ENCODE data around the gene GABRR1.

The GABRR1 gene

GRCh38 chr6:89180971-89181370, 36.2 kb downstream of the GABRR1 start:
- H3K9me3 ChIP-seq (ENCODE audit: control insufficient read depth, low read length), result no peaks in the 10 kb centered on the region
- no peak for TF ChIP-seq CTCF (IDR thresholded peaks at IDR 0.05)

DNA sequence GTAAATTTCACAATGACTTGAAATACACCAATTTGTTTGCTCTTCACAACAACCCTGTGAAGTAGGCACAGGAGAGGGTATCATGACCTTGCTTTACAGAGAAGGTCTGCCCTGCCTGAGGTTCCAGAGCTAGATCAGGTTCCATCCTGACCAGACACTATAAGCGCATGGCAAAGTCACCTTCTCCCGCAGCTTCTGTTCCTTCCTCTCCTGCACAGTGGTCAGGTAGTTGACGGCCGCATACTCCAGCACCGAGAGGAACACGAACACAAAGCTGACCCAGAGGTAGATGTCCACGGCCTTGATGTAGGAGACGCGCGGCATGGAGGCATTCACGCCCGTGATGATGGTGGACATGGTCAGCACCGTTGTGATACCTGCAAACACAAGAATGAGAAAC, 37.0 kb downstream of the GABRR1 start:
- Histone ChIP-seq H2AFZ (no peak overlapping the region), H3K27me3 (ENCODE audit: control insufficient read depth, insufficient read depth, low read length) (no peaks in the 10 kb centered on the region), H3K9me3 (ENCODE audit: control insufficient read depth, low read length) (no peaks in the 10 kb centered on the region), H3K79me2 (no peaks in the 10 kb centered on the region), H3K4me1 (no peaks in the 10 kb centered on the region), H3K4me2 (ENCODE audit: low read length) (no peak overlapping the region), H3K9ac (no peak overlapping the region), H3K4me3 (ENCODE audit: low read depth, low read length) (no peak overlapping the region), H3K36me3 (ENCODE audit: control insufficient read depth, insufficient read depth, low read length) (no peaks in the 10 kb centered on the region), H3K27ac (no peak overlapping the region)
- TF ChIP-seq CTCF (IDR thresholded peaks at IDR 0.05), result no peak

More at GRCh38 chr6:89180971-89181370, 36.2 kb downstream of the GABRR1 start:
- Histone ChIP-seq H3K36me3 (ENCODE audit: control insufficient read depth, insufficient read depth, low read length) (no peaks in the 10 kb centered on the region), H3K4me1 (no peaks in the 10 kb centered on the region), H3K27me3 (ENCODE audit: control insufficient read depth, insufficient read depth, low read length) (no peaks in the 10 kb centered on the region), H3K9ac (no peak overlapping the region), H3K79me2 (no peaks in the 10 kb centered on the region), H2AFZ (no peak overlapping the region), H3K4me2 (ENCODE audit: low read length) (no peak overlapping the region), H3K27ac (no peak overlapping the region), H3K4me3 (ENCODE audit: low read depth, low read length) (no peak overlapping the region)

- Histone ChIP-seq H2AFZ (no peak overlapping the region), H3K4me3 (ENCODE audit: low read depth, low read length) (no peak overlapping the region), H3K4me1 (no peaks in the 10 kb centered on the region), H3K27ac (no peak overlapping the region), H3K4me2 (ENCODE audit: low read length) (no peak overlapping the region), H3K9ac (no peak overlapping the region), H3K27me3 (ENCODE audit: control insufficient read depth, insufficient read depth, low read length) (no peaks in the 10 kb centered on the region), H3K79me2 (no peaks in the 10 kb centered on the region), H3K9me3 (ENCODE audit: control insufficient read depth, low read length) (no peaks in the 10 kb centered on the region), H3K36me3 (ENCODE audit: control insufficient read depth, insufficient read depth, low read length) (no peaks in the 10 kb centered on the region)
- TF ChIP-seq CTCF (IDR thresholded peaks at IDR 0.05), result no peak
Observed at GRCh38 chr6:89173634-89174033, 43.5 kb downstream of the GABRR1 start.

DNA sequence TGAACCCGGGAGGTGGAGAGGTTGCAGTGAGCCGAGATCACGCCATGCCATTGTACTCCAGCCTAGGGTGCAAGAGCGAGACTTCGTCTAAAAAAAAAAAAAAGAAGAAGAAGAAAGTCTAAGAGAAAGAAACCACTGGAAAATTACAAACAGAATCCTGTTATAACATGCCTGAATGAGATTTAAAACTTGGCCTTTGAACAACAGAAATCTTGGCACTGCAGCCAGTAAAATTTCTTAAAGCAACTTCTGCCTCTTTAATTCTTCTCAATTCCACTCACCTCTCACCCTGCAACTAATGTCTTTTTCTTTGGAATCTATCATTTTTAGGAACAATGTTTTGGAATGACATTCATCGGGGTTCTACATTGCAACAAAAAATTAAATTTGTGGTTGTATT, 45.0 kb downstream of the GABRR1 start:
- H3K9ac ChIP-seq, result no peak overlapping the region
- no peak for TF ChIP-seq CTCF (IDR thresholded peaks at IDR 0.05)
- no peak overlapping the region for H2AFZ ChIP-seq
- no peaks in the 10 kb centered on the region for H3K79me2 ChIP-seq
- H3K9me3 ChIP-seq (ENCODE audit: control insufficient read depth, low read length), result no peaks in the 10 kb centered on the region
- H3K36me3 ChIP-seq (ENCODE audit: control insufficient read depth, insufficient read depth, low read length), result no peaks in the 10 kb centered on the region
- no peak overlapping the region for H3K4me2 ChIP-seq (ENCODE audit: low read length)
- no peak overlapping the region for H3K4me3 ChIP-seq (ENCODE audit: low read depth, low read length)
- H3K27ac ChIP-seq, result no peak overlapping the region
- H3K27me3 ChIP-seq (ENCODE audit: control insufficient read depth, insufficient read depth, low read length), result no peaks in the 10 kb centered on the region
- H3K4me1 ChIP-seq, result no peaks in the 10 kb centered on the region

DNA sequence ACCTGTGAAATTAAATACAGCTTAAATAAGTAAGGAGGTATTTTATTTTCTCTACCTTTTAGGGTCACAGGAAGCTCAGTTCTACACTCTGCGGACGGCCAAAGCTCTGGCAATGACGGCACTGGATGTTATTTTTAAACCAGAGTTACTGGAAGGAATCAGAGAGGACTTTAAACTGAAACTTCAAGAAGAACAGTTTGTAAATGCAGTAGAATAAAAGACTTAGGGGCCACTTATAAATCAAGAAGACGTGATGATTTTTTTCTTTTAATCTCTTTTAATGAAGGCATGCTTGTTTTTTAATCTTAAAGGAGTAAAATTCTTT, 55.1 kb downstream of the GABRR1 start:
- Histone ChIP-seq H3K36me3 (ENCODE audit: control insufficient read depth, insufficient read depth, low read length) (no peaks in the 10 kb centered on the region), H3K27me3 (ENCODE audit: control insufficient read depth, insufficient read depth, low read length) (no peaks in the 10 kb centered on the region), H3K9me3 (ENCODE audit: control insufficient read depth, low read length) (no peaks in the 10 kb centered on the region), H3K9ac (no peak overlapping the region), H2AFZ (no peak overlapping the region), H3K4me1 (no peaks in the 10 kb centered on the region), H3K4me2 (ENCODE audit: low read length) (no peak overlapping the region), H3K4me3 (ENCODE audit: low read depth, low read length) (no peak overlapping the region), H3K27ac (peak overlapping the region; percentile 43), H3K79me2 (no peaks in the 10 kb centered on the region)
- no peak for TF ChIP-seq CTCF (IDR thresholded peaks at IDR 0.05)
